Fibroblast of villous mesenchyme (primary cell): ENCODE data around the gene ASTN2. TPM values are rescaled to one million over a fixed set of nuclear protein-coding genes. Genes with fewer than 3 reads are reported as not detected.

Experiments used
- DNase-seq: peaks from one replicate; pipeline ENCODE4 v3.0.0-alpha.2; 2010; ENCODE audit warnings: low read depth
- H3K4me3 ChIP-seq: 2 replicates; pipeline ENCODE4 v1.5.1; 2011; ENCODE audit warnings: low read depth, mild to moderate bottlenecking, low read length
- CTCF ChIP-seq: IDR thresholded peaks from 2 replicates; pipeline ENCODE4 v1.5.1; 2012; ENCODE audit warnings: low read depth, mild to moderate bottlenecking, low read length; ENCODE audit not compliant: insufficient read depth
- total RNA-seq: library from RNA; depleted of rRNA; stranded (reverse); fragments of >200 nt; gene quantifications from 2 replicates; pipeline ENCODE4 v1.2.3, GENCODE V29; 2012

ASTN2 gene
- total RNA-seq, 1 donor: 5.6 TPM

GRCh38 chr9:116777116-116777515 is 637.7 kb downstream of the ASTN2 start:
- DNase-seq: no peak
- no peak overlapping the region for H3K4me3 ChIP-seq
- no peak for TF ChIP-seq CTCF

GRCh38 chr9:116774421-116775180 is 640.3 kb downstream of the ASTN2 start:
- no peak for DNase-seq
- no peak for TF ChIP-seq CTCF
- H3K4me3 ChIP-seq: no peak overlapping the region

- H3K4me3 ChIP-seq: no peak overlapping the region
- no peak for TF ChIP-seq CTCF
- no peak for DNase-seq
Observed at GRCh38 chr9:116767219-116767618, 647.6 kb downstream of the ASTN2 start.

GRCh38 chr9:116765011-116765410 is 649.8 kb downstream of the ASTN2 start:
- no peak for TF ChIP-seq CTCF
- H3K4me3 ChIP-seq: no peak overlapping the region
- no peak for DNase-seq

- no peak overlapping the region for H3K4me3 ChIP-seq
- TF ChIP-seq CTCF: no peak
- DNase-seq: no peak
Observed at GRCh38 chr9:116763770-116764169, 651.1 kb downstream of the ASTN2 start.

- no peak for DNase-seq
- no peak overlapping the region for H3K4me3 ChIP-seq
- no peak for TF ChIP-seq CTCF
Observed at GRCh38 chr9:116760636-116761035, 654.2 kb downstream of the ASTN2 start.

- no peak for TF ChIP-seq CTCF
- no peak overlapping the region for H3K4me3 ChIP-seq
- no peak for DNase-seq
Observed at GRCh38 chr9:116757030-116757429, 657.8 kb downstream of the ASTN2 start.
